ENCODE data around the gene DSTYK.
"Not testable (repeated sequence)": the region's sequence is repeated elsewhere in the genome, so short reads cannot be mapped to it uniquely, and the experiment has no call there.

The DSTYK gene

GRCh38 chr1:205216588-205216987 lies 5.1 kb upstream of the DSTYK start:
- DNase-seq (ENCODE audit: low spot score): no peak

GRCh38 chr1:205214756-205215155 lies 3.3 kb upstream of the DSTYK start:
- no peak for DNase-seq (ENCODE audit: low spot score)

- no peak for DNase-seq (ENCODE audit: low spot score)
Observed at GRCh38 chr1:205211839-205212536, 486 bp upstream of the DSTYK start.

- DNase-seq (ENCODE audit: low spot score): no peak
Observed at GRCh38 chr1:205210756-205211168, 740 bp downstream of the DSTYK start.

- no peak for DNase-seq (ENCODE audit: low spot score)
Observed at GRCh38 chr1:205208811-205209210, 2.7 kb downstream of the DSTYK start.

GRCh38 chr1:205205055-205205454 lies 6.4 kb downstream of the DSTYK start:
- DNase-seq (ENCODE audit: low spot score): no peak

- no peak for DNase-seq (ENCODE audit: low spot score)
Observed at GRCh38 chr1:205204552-205204951, 7.0 kb downstream of the DSTYK start.

GRCh38 chr1:205199931-205200299 lies 11.6 kb downstream of the DSTYK start:
- DNase-seq (ENCODE audit: low spot score): no peak

GRCh38 chr1:205199090-205199930 lies 12.2 kb downstream of the DSTYK start:
- no peak for DNase-seq (ENCODE audit: low spot score)

GRCh38 chr1:205192287-205192686 lies 19.2 kb downstream of the DSTYK start:
- no peak for DNase-seq (ENCODE audit: low spot score)

- DNase-seq (ENCODE audit: low spot score): no peak
Observed at GRCh38 chr1:205191622-205192021, 19.9 kb downstream of the DSTYK start.

GRCh38 chr1:205190845-205191577 lies 20.5 kb downstream of the DSTYK start:
- DNase-seq (ENCODE audit: low spot score): no peak

GRCh38 chr1:205189131-205189530 lies 22.4 kb downstream of the DSTYK start:
- no peak for DNase-seq (ENCODE audit: low spot score)

- no peak for DNase-seq (ENCODE audit: low spot score)
Observed at GRCh38 chr1:205188596-205188995, 22.9 kb downstream of the DSTYK start.

GRCh38 chr1:205188098-205188497 lies 23.4 kb downstream of the DSTYK start:
- no peak for DNase-seq (ENCODE audit: low spot score)

- DNase-seq (ENCODE audit: low spot score): no peak
Observed at GRCh38 chr1:205187420-205187819, 24.1 kb downstream of the DSTYK start.

- DNase-seq (ENCODE audit: low spot score): no peak
Observed at GRCh38 chr1:205186191-205186590, 25.3 kb downstream of the DSTYK start.

GRCh38 chr1:205183676-205184335 lies 27.7 kb downstream of the DSTYK start:
- no peak for DNase-seq (ENCODE audit: low spot score)

GRCh38 chr1:205182930-205183329 lies 28.6 kb downstream of the DSTYK start:
- no peak for DNase-seq (ENCODE audit: low spot score)

GRCh38 chr1:205180331-205180730 lies 31.2 kb downstream of the DSTYK start:
- not testable (repeated sequence) for DNase-seq (ENCODE audit: low spot score)

- DNase-seq (ENCODE audit: low spot score): no peak
Observed at GRCh38 chr1:205179842-205180241, 31.7 kb downstream of the DSTYK start.

GRCh38 chr1:205172729-205173366 lies 38.7 kb downstream of the DSTYK start:
- DNase-seq (ENCODE audit: low spot score): no peak

Measured in putamen (tissue), 1 donor.